GM19043 (cell line): Measurements from ENCODE around the gene CTNNBL1.
A peak's percentile ranks its signal among the peaks of the same experiment; 100 is the strongest.

Experiments
- ATAC-seq: cut with Tn5 transposase; IDR thresholded peaks from one replicate; pipeline ENCODE4 v1.9.1; 2021; ENCODE audit warnings: low read depth; ENCODE audit not compliant: unreplicated experiment

Gene CTNNBL1

DNA sequence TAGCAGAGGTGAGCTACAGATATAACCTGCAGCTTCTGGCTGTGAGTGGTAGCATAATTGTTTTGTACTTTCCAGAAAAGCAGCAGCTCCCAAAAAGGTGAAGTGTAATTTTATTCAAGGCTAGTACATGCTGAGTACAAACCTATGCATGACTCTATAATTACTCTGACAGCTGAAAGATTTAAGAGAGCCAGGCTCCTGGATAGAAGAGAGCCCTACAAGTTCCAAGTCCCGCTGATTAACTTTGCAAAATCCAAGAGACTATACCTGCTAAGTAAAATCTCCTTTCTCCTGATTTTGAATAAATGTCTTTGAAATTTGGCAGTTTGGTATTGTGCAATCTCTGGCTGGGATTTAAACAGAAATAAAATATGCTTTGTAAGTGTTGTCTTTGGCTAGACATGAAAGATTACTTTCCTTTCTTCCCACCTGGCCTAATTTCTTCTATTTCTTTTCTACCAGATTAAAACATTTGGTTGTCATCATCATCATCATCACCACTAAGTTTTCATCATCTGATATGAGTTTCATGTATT lies 79.5 kb downstream of the CTNNBL1 start:
- ATAC-seq = no peak

- no peak for ATAC-seq
Measured at GRCh38 chr20:37774156-37774555, 80.3 kb downstream of the CTNNBL1 start.

- no peak for ATAC-seq
Measured at GRCh38 chr20:37775200-37775599, 81.4 kb downstream of the CTNNBL1 start.

DNA sequence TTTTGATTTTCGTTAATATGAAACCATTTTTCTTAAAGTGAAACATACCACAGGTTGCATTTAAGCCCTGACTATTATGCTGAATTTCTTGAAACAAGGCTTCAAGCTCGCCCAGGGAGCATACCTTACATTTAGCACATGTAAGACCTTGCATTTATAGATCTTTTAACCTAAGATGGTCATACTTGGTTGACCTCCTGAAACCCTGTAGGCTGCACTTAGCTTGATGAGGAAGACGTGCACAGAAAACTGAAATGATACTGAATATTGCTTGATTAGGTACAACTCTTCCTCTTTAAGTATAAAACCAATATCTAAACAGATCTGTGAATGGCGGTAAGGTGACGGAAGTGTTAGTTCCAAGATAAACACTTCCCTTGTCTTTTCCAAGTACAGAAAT lies 82.2 kb downstream of the CTNNBL1 start:
- ATAC-seq = no peak

GRCh38 chr20:37776526-37776925 lies 82.7 kb downstream of the CTNNBL1 start:
- no peak for ATAC-seq

DNA sequence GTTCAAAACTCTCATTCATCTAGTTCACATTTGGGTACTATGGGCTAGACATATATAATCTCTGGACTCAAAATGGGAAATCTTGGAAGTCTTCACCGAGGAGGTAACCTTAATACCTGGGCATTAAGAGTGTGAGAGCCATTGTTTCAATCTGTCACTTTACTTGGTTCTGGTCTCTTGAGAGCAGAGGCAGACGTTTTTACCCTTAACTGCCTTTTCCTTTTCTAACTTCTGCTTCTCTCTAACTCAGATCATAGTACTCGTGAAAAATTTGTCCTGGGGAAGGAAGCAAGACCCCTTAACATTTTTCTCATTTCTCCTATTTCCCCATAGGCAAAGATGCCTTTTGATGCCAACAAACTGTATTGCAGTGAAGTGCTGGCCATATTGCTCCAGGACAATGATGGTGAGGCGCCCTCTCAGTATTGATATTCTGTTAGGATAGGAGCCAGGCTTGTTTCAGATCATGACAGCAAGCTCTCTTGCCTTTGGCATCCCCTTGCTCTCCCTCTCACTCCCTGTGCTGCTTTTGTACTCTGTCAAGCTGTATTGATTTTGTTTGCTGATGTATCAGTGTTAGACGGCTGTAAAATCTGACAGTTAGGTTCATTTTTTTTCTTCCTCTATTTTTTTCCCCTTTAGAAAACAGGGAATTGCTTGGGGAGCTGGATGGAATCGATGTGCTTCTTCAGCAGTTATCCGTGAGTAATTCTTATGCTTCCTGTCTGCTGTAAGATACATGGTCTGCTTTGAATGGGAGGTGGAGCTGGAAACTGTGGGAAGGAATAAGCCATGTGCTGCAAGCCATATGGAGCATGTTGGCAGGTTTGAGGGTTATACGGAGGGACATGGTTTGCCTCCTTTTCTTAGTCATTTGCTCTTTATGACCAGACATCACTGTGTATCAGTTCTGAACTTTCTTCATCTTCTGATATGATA lies 83.5 kb downstream of the CTNNBL1 start:
- no peak for ATAC-seq

DNA sequence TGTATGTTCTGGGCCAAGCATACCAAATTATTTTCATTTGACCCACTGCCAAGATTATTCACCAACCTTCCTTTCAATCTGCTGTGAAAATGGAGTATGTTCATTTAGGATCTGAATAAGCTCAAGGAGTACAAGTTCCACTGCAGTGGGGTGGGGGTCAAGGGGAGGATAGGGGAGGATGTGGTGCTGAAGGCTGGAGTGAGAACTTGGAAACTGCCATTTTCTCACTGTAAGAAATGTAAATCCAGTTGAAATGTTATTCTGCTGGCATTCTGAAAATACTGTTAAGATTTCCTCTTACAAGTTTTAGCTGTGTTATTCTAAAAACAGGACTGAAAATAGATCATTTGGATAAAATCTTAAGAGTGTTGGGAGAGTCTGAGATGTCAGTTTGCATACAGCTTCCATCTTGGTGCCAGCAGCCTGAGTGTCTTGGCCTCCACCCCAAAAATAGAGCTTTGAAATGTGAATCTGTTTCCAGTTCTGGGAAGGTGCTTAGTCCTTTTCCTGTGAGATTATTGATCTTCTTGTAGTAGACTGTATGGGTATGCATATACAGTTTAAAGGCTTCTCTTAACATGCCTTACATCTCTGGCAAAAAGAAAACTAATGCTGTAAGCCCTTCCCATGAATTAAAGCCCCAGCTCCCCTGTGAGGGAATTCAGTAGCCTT lies 84.3 kb downstream of the CTNNBL1 start:
- no peak for ATAC-seq

DNA sequence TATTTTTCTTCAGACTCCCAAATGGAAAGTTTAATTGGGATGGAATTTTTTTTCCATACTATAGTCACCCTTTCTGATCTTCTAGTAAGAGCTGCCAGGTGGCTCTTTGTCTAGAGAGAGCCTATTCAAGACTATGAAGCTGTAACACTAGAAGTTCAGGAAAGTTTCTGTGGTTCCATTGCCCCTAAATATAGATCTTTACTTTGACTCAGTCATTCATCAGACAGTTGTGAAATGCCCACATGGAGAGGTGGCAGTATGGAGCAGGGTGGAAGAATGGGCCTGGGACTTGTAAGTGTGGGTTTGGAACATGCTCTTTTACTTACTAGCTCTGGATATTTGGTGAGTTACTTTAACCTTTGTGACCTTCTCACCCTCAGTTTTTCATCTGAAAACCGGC lies 87.8 kb downstream of the CTNNBL1 start:
- ATAC-seq = no peak

DNA sequence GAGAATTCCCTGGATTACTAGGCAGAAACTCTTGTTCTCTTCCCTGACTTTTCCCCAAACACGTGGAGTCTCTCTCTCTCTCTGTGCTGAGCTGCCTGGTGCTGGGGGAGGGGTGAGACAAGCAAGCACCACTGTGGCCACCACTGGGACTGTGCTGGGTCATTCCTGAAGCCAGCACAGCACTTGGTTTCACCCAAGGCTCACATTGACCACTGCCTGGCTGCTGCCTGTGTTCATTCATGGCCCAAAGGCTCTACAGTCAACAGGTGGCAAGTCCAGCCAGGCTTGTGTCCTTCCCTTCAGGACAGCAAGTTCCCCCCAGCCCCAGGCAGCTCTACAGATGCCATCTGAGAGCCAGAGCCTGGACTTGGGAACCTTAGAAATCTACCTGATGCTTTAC lies 92.2 kb downstream of the CTNNBL1 start:
- ATAC-seq = no peak

GRCh38 chr20:37789408-37789807 lies 95.6 kb downstream of the CTNNBL1 start:
- ATAC-seq = no peak

DNA sequence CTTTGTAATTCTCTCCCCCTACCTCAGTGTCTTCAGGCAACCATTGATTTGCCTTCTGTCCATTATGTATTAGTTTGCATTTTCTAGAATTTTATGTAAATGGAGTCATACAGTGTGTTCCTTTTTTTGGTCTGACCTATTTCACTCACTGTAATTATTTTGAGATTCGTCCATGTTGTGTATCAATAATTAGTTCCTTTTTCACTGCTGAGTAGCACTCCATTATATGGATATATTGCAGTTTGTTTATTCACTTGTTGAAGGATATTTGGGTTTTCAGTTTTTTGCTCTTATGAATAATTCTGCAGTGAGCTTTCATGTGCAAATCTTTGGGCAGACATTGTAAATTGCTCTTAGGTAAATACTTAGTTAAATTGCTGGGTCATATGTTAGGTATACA lies 97.1 kb downstream of the CTNNBL1 start:
- no peak for ATAC-seq

- ATAC-seq = no peak
Measured at GRCh38 chr20:37796121-37796520, 102.3 kb downstream of the CTNNBL1 start.

GRCh38 chr20:37796733-37797132 lies 102.9 kb downstream of the CTNNBL1 start:
- no peak for ATAC-seq

- ATAC-seq = no peak
Measured at GRCh38 chr20:37797669-37798175, 103.9 kb downstream of the CTNNBL1 start.

- no peak for ATAC-seq
Measured at GRCh38 chr20:37798312-37798711, 104.5 kb downstream of the CTNNBL1 start.

GRCh38 chr20:37800618-37801017 lies 106.8 kb downstream of the CTNNBL1 start:
- ATAC-seq = no peak

DNA sequence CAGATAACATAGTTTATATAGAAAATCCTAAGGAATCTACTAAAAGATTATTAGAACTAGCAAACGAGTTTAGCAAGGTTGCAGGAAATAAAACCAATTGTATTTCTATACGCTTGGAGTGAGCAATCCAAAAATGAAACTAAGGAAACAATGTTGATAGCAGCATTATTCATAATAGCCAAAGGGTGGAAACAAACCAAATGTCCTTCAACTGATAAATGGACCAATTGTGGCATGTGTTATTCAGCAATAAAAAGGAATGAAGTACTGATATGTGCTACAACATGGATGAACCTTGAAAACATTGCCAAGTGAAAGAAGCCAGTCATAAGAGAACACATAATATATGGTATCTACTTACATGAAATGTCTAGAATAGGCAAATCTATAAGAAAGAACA lies 108.1 kb downstream of the CTNNBL1 start:
- no peak for ATAC-seq

DNA sequence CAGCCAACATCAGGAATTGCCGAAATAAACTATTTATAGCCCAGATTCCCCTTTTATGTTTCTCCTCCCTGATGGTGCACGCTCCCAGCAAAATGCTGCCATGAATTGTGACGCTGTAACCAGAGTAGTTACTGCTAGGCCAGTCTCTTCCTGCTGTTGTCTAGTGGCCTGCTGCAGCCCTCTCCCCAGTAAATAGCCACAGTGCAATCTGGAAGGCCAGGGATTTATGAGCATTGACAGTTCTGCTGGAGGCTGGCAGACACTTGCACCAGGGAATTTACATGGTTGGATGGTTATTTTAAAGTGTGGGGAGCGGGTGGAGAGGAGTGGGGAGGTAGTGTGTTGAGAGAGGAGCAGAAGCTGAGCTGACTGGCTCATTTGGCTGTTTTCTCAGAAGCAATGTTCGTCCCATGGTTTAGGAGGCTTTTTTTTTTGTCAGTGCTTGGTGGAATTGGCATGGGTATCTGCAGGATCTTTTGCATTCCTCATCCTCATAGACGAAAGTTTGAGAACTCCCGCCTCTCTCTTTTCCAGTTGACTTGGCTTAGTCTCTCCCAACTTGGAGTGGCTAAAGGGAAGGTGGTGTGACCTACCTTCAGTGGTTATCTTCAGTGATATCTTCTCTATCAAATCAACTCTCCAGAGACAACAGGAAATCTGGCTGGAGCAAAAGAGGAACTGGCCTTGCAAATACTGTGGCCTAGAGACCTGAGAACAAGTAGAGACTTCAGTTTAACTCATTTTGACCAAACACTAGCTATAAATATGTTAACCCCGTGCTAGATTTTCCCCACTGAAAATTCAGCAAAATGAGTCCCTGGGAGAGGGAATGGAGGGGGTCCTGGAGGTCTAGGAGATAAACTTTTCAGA lies 109.8 kb downstream of the CTNNBL1 start:
- peak; percentile 50 for ATAC-seq

DNA sequence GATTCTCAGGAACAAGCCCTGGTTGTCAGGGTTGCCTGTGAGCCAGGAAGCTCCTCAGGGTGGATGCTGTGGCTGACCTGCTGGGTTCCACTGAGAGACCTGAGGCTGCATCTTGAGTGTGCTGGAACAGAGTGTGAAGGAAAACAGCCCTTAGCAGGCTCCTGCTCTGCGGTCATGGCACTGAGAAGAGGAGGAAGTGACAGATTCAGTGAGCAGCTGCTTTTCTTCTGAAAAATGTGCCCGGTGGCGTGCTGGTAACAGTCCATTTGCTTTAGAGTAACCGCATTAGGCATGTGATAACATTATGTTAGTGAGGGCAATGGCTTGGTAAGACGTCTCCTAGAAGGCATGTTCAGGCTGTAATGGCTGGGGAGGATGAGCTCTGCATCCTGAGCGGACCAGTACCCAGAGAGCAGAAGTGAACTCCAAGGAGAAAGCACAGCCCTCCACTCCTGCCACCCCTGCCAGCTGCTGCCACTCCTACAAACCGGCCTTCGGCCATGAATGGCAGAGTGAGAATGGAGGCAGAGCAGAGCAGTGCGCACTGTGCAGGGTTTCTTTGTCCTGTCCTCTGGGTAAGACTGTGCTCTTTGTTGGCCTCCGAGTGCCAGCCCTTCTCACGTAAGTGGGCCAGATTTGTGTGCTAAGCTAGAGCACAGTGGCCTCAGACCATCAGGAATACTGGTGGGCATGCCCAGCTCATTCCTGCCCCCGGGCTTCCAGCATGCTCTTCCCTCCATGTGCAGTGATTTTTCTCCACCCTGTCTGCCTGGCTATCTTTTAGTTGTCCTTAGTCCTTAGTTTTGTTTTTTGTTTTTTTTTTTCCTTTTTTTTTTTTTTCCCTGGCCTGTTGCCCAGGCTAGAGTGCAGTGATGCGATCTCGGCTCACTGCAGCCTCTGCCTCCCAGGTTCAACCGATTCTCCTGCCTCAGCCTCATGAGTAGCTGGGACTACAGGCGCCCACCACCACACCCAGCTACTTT lies 111.0 kb downstream of the CTNNBL1 start:
- ATAC-seq = peak; percentile 74
